Neuronal stem cell (in vitro differentiated cells): Measurements from ENCODE around the gene CAPNS1.

Source experiments
- DNase-seq: peaks from one replicate; pipeline ENCODE4 v3.0.0-alpha.2; 2013; ENCODE audit warnings: low spot score
- H2AFZ ChIP-seq: one replicate; pipeline ENCODE4 v1.6.1; 2013; ENCODE audit warnings: mild to moderate bottlenecking, low read length, inconsistent platforms
- H2AK5ac ChIP-seq: 2 replicates; pipeline ENCODE4 v1.6.1; 2013; ENCODE audit warnings: low read depth, mild to moderate bottlenecking, inconsistent platforms, low read length, moderate library complexity, mixed read lengths
- H2BK120ac ChIP-seq: 2 replicates; pipeline ENCODE4 v1.6.1; 2013; ENCODE audit warnings: low read depth, mild to moderate bottlenecking, inconsistent platforms, low read length, moderate library complexity, mixed read lengths
- H2BK12ac ChIP-seq: one replicate; pipeline ENCODE4 v1.6.1; 2013; ENCODE audit warnings: low read length, inconsistent platforms
- H2BK15ac ChIP-seq: 2 replicates; pipeline ENCODE4 v1.6.1; 2013; ENCODE audit warnings: mild to moderate bottlenecking, low read length, inconsistent platforms, mixed read lengths
- H2BK5ac ChIP-seq: one replicate; pipeline ENCODE4 v1.6.1; 2013; ENCODE audit warnings: inconsistent platforms, mild to moderate bottlenecking, low read length, moderate library complexity
- H3K14ac ChIP-seq: one replicate; pipeline ENCODE4 v1.6.1; 2013; ENCODE audit warnings: low read length, inconsistent platforms
- H3K18ac ChIP-seq: 2 replicates; pipeline ENCODE4 v1.6.1; 2013; ENCODE audit warnings: low read length, inconsistent platforms
- H3K23ac ChIP-seq: 2 replicates; pipeline ENCODE4 v1.6.1; 2013; ENCODE audit warnings: low read depth, mild to moderate bottlenecking, mixed read lengths, low read length, inconsistent platforms; ENCODE audit not compliant: poor library complexity
- H3K27ac ChIP-seq: replicated peaks from 3 replicates; pipeline ENCODE4 v1.5.1; 2013; ENCODE audit warnings: low read length, inconsistent platforms
- H3K27me3 ChIP-seq, 3 experiments: 2 replicates each; pipeline ENCODE4 v1.6.1; 2013; ENCODE audit warnings: low read length in 3 of 3, mild to moderate bottlenecking in 2 of 3, inconsistent platforms in 1 of 3, low read depth in 1 of 3, mixed read lengths in 1 of 3, moderate library complexity in 1 of 3; ENCODE audit not compliant: control insufficient read depth in 3 of 3, insufficient read depth in 3 of 3
- H3K36me3 ChIP-seq, 2 donors: replicated peaks in 1 of 2; 2 replicates each; pipeline ENCODE4 v1.6.1; 2013; ENCODE audit warnings: low read length in 2 of 2; ENCODE audit not compliant: control insufficient read depth in 2 of 2, insufficient read depth in 2 of 2
- H3K4ac ChIP-seq: 2 replicates; pipeline ENCODE4 v1.6.1; 2013; ENCODE audit warnings: inconsistent platforms, mild to moderate bottlenecking, low read length, moderate library complexity
- H3K4me1 ChIP-seq, 2 donors: 1 replicate in 1 of 2; 2 replicates in 1 of 2; pipeline ENCODE4 v1.6.1; 2013; ENCODE audit warnings: low read length in 2 of 2, low read depth in 1 of 2; ENCODE audit not compliant: control insufficient read depth in 2 of 2, insufficient read depth in 1 of 2
- H3K4me2 ChIP-seq: one replicate; pipeline ENCODE4 v1.6.1; 2013; ENCODE audit warnings: mild to moderate bottlenecking, low read length, inconsistent platforms; ENCODE audit not compliant: insufficient read depth, poor library complexity, severe bottlenecking
- H3K4me3 ChIP-seq, 2 donors: 2 replicates each; pipeline ENCODE4 v1.5.1; 2013; ENCODE audit warnings: low read length in 2 of 2, mild to moderate bottlenecking in 2 of 2, inconsistent platforms in 1 of 2, moderate library complexity in 1 of 2
- H3K79me1 ChIP-seq: one replicate; pipeline ENCODE4 v1.6.1; 2013; ENCODE audit warnings: low read depth, mild to moderate bottlenecking, inconsistent platforms, low read length, moderate library complexity
- H3K9ac ChIP-seq: one replicate; pipeline ENCODE4 v1.6.1; 2013; ENCODE audit warnings: mild to moderate bottlenecking, low read depth, low read length, inconsistent platforms; ENCODE audit not compliant: poor library complexity
- H3K9me3 ChIP-seq, 2 donors: replicated peaks in 1 of 2; 2 replicates each; pipeline versions ENCODE3 to v1.6.1; 2013; ENCODE audit warnings: low read length in 2 of 2, mild to moderate bottlenecking in 2 of 2, inconsistent platforms in 1 of 2, low read depth in 1 of 2, mixed read lengths in 1 of 2, moderate library complexity in 1 of 2; ENCODE audit not compliant: control insufficient read depth in 2 of 2, insufficient read depth in 1 of 2
- H4K8ac ChIP-seq: one replicate; pipeline ENCODE4 v1.6.1; 2013; ENCODE audit warnings: low read depth, mild to moderate bottlenecking, inconsistent platforms, low read length, moderate library complexity
- H4K91ac ChIP-seq: one replicate; pipeline ENCODE4 v1.6.1; 2013; ENCODE audit warnings: low read length, low read depth, mild to moderate bottlenecking, inconsistent platforms; ENCODE audit not compliant: poor library complexity
- WGBS, 2 donors: extraction: QIAGEN DNeasy Blood & Tissue Kit; methylation state at CpG; one replicate each; pipeline ENCODE4 v1.1.7; 2013; ENCODE audit warnings: missing lambda C conversion rate in 2 of 2, mixed read lengths in 1 of 2; ENCODE audit not compliant: insufficient read length in 2 of 2, insufficient replicate concordance in 1 of 2; ENCODE audit errors: extremely low coverage in 2 of 2; 5-methylcytosine and 5-hydroxymethylcytosine counted together

CAPNS1 gene

DNA sequence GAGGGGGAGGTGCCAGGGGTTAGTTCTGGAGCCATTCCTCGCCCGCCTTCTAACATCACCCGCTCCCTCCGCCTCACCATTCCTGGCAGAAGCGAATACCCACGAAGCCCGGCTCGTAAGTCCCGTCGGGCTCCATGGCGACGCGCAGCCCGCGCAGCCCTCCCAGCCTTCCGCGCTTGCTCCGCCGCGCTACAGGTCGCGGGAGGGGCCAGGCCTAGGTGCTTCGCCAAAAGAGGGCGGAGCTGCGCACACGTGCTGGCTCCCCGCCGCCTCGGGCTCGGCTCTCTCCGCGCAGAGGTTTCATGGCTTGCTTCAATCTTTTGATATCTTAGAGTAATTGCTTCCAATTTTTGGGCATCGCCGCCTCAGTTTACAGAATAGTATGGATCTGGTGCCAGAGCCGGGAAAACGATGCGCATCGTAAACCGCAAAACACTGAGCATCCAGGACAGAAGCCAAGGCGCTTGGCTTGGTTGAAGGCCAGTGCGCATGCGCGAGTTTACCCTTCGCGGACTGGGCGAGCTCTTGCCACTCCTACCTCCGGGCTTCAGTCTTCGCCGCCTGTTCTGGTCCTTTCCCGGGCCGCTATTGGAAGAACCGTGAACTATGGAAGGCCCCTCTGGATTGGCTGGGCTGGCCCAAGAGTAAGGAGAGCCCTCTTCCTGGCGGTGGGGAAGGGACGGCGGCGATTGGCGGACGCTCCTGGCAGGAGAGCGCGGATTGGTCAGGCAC is 25.0 kb upstream of the CAPNS1 start, which contains the start of gene POLR2I:
TSS of gene POLR2I (minus strand) at position 155 of the 732 bp plus-strand sequence. CDS start at position 136, 19 bp downstream.
- Histone ChIP-seq H2BK12ac (no peak within 1 kb of the TSS), H3K27me3 (peaks cover 0 to 1% (median 0%) of the 10 kb centered on the region in 3 experiments), H3K18ac (peak within 1 kb of the TSS; percentile 97), H2BK15ac (peak within 1 kb of the TSS; percentile 96), H3K4me3 (peak within 1 kb of the TSS; percentile 71 to 93), H3K4me2 (peak within 1 kb of the TSS; percentile 92), H3K4me1 (peaks cover 8 to 26% of the 10 kb centered on the region in 2 donors), H2AFZ (peak within 1 kb of the TSS; percentile 91), H3K9ac (peak within 1 kb of the TSS; percentile 96), H3K27ac (peak within 1 kb of the TSS; percentile 97), H3K79me1 (peaks cover 27% of the 10 kb centered on the region), H3K4ac (no peak within 1 kb of the TSS), H3K36me3 (peaks cover 24 to 65% of the 10 kb centered on the region in 2 donors), H2BK120ac (peak within 1 kb of the TSS; percentile 8), H3K23ac (peak within 1 kb of the TSS; percentile 98), H3K9me3 (peaks cover 0 to 2% of the 10 kb centered on the region in 2 donors), H3K14ac (peak within 1 kb of the TSS; percentile 100), H2BK5ac (peak within 1 kb of the TSS; percentile 84), H2AK5ac (peak within 1 kb of the TSS; percentile 85), H4K91ac (peak within 1 kb of the TSS; percentile 97), H4K8ac (peak within 1 kb of the TSS; percentile 74)
- DNase-seq: peak; percentile 100
- no CpG with 5 or more reads among the region's 60 CpGs for WGBS, 2 donors

DNA sequence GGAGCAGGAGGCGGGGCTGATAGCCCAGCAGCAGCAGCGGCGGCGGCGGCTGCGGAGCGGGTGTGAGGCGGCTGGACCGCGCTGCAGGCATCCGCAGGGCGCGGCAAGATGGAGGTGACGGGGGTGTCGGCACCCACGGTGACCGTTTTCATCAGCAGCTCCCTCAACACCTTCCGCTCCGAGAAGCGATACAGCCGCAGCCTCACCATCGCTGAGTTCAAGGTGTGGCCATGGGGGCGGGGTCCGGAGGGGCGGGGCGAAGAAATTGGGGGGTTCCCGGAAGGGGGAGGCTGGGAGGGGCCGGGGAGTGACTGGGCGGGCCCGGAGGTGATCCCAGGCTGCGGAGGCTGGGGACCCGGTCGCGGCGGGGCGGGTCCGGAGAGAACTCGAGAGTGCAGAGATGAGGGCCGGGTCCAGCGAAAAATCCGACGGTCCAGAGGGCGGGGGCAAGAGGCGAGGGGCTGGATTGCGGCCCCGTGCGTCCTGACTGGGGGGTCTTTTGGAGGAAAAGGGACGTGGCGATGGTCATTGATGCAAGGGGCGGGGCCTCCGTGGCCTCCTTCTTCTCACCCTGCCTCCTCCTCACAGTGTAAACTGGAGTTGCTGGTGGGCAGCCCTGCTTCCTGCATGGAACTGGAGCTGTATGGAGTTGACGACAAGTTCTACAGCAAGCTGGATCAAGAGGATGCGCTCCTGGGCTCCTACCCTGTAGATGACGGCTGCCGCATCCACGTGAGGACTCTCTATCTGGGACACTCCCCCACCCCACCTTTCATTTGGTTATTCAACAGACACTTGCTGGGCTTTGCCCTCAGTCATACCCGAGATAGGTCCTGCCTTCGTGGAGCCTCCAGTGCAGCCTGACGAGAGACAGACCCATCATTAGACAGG is 24.2 kb upstream of the CAPNS1 start, which contains the start of gene TBCB:
TSS of gene TBCB (plus strand) at position 16 of the 891 bp plus-strand sequence. CDS start at position 109, 93 bp downstream.
- Histone ChIP-seq H3K4me3 (peak within 1 kb of the TSS; percentile 71 to 93), H3K9me3 (peaks cover 0 to 2% of the 10 kb centered on the region in 2 donors), H2BK120ac (peak within 1 kb of the TSS; percentile 8), H3K9ac (peak within 1 kb of the TSS; percentile 96), H4K91ac (peak within 1 kb of the TSS; percentile 97), H3K23ac (peak within 1 kb of the TSS; percentile 98), H3K27ac (peak within 1 kb of the TSS; percentile 97), H2AFZ (peak within 1 kb of the TSS; percentile 91), H2BK5ac (peak within 1 kb of the TSS; percentile 84), H3K4ac (no peak within 1 kb of the TSS), H3K4me2 (peak within 1 kb of the TSS; percentile 92), H3K27me3 (peaks cover 0 to under 1% (median 0%) of the 10 kb centered on the region in 3 experiments), H2BK15ac (peak within 1 kb of the TSS; percentile 96), H3K14ac (peak within 1 kb of the TSS; percentile 100), H3K79me1 (peaks cover 27% of the 10 kb centered on the region), H3K18ac (peak within 1 kb of the TSS; percentile 97), H4K8ac (no peak within 1 kb of the TSS), H2BK12ac (no peak within 1 kb of the TSS), H2AK5ac (peak within 1 kb of the TSS; percentile 85), H3K4me1 (peaks cover 8 to 28% of the 10 kb centered on the region in 2 donors), H3K36me3 (peaks cover 24 to 70% of the 10 kb centered on the region in 2 donors)
- DNase-seq: no peak
- WGBS, 2 donors: no CpG with 5 or more reads among the region's 59 CpGs

DNA sequence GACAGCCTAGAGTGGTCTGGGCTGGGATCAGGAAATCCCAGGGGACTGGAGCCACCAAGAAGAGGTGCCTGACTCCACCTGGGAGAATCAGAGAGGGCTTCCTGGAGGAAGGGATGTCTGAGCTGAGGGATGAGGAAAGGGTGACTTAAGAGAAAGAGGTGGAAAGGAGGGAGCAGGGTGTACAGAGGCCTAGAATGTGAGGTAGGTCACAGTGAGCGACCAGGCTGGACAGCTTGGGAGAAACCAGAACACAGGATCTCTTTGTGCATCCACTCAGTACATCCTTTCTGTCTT is 23.6 kb upstream of the CAPNS1 start:
- no peak overlapping the region for H2BK15ac ChIP-seq
- no CpG with 5 or more reads among the region's 1 CpG for WGBS, 2 donors
- peak overlapping the region; percentile 71 to 90 for H3K4me3 ChIP-seq
- no peak overlapping the region for H2BK5ac ChIP-seq
- H3K27me3 ChIP-seq: no peaks in the 10 kb centered on the region
- peaks cover 0 to 2% of the 10 kb centered on the region in 2 donors for H3K9me3 ChIP-seq
- H4K8ac ChIP-seq: no peak overlapping the region
- H2AFZ ChIP-seq: no peak overlapping the region
- no peak overlapping the region for H3K9ac ChIP-seq
- peaks cover 31% of the 10 kb centered on the region for H3K79me1 ChIP-seq
- no peak overlapping the region for H3K23ac ChIP-seq
- no peak overlapping the region for H2BK120ac ChIP-seq
- no peak overlapping the region for H3K27ac ChIP-seq
- H2BK12ac ChIP-seq: no peak overlapping the region
- H3K14ac ChIP-seq: no peak overlapping the region
- no peak overlapping the region for H2AK5ac ChIP-seq
- peaks cover 8 to 23% of the 10 kb centered on the region in 2 donors for H3K4me1 ChIP-seq
- H3K4me2 ChIP-seq: peak overlapping the region; percentile 85
- DNase-seq: no peak
- no peak overlapping the region for H3K4ac ChIP-seq
- H3K18ac ChIP-seq: no peak overlapping the region
- no peak overlapping the region for H4K91ac ChIP-seq
- peaks cover 24 to 69% of the 10 kb centered on the region in 2 donors for H3K36me3 ChIP-seq
